ENCODE data around the gene GPR61. TPM values are rescaled to one million over a fixed set of nuclear protein-coding genes. Genes with fewer than 3 reads are reported as not detected.

GPR61 gene
- polyA plus RNA-seq, 1 donor, result 3.1 TPM

DNA sequence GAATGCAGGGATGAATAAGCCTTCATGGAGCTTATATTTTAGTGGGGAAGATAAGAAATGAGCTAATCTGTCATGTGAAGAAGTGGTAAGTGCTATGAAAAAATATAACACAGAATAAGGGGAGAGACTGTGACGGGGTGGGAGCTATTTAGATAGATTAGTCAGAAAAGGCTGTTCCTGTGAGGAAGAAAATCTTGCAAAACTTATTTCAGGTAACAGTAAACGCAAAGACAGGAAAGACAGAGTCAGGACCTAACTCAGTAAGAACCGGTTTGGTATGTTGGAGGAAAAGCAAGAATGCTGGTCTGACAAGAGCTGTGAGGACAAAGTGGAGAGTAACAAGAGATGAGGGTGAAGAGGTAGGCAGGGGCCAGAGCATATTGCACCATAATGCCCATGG lies 30.7 kb downstream of the GPR61 start:
- DNase-seq, result no peak

DNA sequence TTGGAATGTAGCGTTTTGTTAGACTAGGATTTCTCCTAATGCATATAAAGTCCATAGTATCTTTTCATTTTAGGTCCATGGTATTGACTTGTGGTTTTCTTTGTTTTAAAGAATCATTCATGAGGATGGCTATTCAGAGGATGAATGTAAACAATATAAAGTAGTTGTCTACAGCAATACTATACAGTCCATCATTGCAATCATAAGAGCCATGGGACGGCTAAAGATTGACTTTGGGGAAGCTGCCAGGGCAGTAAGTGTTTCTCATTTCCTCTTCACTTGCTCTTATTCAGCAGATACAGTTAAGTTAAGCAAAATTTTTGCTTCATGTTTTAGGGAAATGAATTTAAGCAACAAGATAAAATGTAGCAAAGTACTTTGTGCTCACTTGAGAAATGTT lies 34.1 kb downstream of the GPR61 start:
- DNase-seq, result no peak

DNA sequence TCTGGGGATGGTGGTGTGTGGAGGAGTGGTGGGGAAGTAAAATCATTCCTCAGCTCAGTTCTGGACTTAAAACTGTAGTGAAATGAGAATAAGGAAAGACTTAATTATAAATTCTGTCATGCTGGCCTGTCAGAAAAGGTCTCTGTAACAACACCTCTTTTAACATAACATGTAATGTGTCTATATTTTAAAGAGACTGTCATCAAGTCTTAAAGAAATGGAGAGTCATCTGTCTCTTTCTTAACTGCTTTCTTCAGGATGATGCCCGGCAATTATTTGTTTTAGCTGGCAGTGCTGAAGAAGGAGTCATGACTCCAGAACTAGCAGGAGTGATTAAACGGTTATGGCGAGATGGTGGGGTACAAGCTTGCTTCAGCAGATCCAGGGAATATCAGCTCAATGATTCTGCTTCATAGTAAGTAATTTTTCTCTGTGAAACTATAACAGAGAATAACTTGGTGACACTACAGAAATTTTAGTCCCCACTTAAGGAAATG lies 39.3 kb downstream of the GPR61 start:
- no peak for DNase-seq

DNA sequence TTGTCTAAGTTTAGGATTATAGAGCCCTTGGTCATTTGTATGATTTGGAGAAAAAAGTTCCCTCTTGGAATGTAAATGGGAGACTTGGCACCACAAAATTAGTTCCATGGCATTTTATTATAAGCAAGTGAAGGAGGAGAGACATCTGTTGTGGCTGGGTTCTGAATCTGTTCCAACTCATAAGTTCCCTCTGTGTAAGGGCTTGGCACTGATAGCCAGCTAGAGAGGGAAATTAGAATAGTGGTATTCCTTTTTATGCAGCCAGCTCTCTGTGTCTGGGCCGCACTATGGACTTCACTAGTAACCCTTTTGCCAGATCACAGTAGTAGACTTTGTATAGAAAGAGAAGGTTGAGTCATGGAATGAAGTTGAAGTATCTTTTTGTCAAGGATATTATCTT lies 39.8 kb downstream of the GPR61 start:
- DNase-seq, result peak; percentile 14

DNA sequence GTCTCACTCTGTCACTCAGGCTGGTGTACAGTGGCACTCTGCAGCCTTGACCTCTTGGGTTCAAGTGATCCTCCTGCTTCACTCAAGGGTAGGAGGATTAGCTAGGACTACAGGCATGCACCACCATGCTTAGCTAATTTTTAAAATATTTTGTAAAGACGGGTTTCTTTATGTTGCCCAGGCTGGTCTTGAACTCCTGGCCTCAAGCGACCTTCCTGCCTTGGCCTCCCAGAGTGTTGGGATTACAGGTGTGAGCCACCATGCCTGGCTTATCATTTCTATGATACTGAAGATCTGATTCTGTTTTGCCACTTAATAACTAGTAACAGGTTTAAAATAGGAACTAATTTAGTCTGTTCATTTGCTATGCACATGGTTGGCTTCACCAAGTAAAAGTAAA lies 42.3 kb downstream of the GPR61 start:
- no peak for DNase-seq

DNA sequence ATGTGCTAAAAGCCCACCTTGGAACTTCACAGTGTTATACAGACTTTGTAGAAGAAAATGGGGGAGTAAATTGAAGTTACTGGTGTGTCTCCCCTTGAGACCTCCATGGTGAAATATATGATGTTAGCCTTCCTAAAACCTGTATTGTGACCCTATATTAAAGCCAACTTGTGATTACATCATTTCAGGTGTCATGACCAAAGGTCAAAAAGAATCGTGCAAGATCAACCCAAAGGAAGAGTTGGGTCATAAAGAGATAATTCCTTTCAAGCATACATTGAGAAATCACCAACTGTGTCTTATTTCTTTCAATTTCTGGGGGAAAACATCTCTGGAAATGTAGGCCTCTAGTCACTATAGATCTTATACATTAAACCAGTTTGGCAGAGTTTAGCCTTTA lies 45.1 kb downstream of the GPR61 start:
- DNase-seq, result no peak

DNA sequence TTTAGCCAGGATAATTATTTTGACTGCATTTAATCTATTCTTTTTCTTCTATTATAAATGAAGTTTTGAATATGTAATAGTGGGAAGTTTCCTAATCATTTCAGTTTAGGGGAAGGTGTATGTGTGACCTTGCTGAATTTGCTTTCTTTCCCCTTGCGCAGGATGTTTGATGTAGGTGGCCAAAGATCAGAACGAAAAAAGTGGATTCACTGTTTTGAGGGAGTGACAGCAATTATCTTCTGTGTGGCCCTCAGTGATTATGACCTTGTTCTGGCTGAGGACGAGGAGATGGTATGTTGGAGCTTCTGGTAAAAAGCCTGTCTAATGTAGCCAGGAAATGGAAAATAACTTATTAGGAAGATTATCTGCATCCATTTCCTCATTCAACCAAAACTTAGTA lies 46.4 kb downstream of the GPR61 start:
- DNase-seq, result no peak

DNA sequence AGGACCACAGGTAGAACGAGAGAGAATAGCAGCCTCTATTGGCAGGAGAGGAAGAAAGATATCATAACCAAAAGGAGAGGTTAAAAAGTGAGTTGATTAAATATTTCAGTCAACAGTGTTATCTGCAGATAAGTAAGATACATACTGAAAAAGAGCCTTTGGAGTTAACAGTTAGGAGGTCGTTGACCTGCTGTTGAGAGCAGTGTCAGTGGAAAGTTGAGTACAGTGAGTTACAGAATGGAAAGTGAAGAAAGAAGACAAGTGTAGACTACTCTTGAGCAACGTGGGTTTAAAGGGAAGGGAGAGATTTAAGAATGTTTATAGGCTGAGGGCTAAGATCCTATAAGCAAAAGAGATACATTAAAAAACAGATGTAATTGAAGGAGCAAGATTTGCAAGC lies 49.5 kb downstream of the GPR61 start:
- no peak for DNase-seq

DNA sequence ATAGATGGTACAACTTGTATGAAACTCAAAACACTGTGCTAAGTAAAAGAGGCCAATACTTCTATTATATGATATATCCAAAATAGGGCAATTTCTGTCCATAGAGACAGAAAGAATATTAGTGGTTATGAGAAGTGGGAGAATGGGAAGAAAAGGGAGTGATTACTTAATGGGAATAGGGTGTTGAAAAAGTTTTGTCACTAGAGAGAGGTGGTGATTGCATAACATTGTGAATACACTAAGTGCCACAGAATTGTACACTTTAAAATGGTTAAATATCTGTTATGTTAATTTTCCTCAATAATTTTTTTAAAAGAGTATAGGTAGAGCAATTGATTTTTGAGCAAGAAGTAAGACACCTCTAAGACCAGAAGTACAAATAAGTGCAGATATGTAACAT lies 50.0 kb downstream of the GPR61 start:
- DNase-seq, result no peak

DNA sequence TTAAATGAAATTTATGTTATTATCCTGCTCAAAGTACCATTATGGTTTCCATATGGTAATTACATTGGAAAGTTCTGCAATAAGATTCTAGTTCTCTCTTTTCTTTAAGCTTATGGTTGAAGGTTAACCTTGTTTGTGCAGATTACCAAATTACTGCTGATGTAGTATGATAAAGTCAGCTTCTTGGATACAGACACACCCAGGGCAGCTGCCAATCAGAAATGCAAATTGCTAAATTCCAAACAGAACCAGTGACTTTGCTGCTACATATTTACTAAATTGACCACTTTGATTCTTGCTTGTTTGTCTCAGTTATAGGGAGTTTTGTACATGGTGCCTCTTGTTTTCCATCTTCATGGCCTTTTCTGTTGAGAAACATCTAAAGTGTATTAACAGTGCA lies 53.2 kb downstream of the GPR61 start:
- no peak for DNase-seq

DNA sequence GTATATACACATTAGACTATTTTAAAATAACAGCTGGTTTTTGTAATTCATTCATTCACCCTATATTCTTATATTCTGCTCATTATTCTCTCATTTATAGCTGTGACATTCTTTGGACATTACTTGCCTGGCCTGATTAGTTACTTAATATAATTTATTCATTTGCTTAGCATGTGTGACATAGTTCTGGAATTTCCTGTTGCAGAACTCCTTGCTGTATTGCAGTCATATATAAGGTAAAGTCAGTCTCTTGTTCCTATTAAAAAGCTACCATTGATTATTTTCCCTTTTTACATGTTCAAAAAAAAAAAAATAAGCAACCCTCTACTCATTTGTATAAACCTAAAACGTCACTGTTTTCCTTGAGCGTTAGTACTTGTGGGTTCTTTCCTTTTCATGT lies 55.9 kb downstream of the GPR61 start:
- DNase-seq, result no peak

Other genes starting within 250 kb of the GPR61 start
- gene MYBPHL, start 232.9 kb upstream of the GPR61 start, polyA plus RNA-seq (ENCODE audit: insufficient read length), result 0.94 TPM
- 32.9 TPM for gene SORT1, start 142.0 kb upstream of the GPR61 start, polyA plus RNA-seq (ENCODE audit: insufficient read length)
- 52.5 TPM for gene PSMA5, start 113.4 kb upstream of the GPR61 start, polyA plus RNA-seq (ENCODE audit: insufficient read length)
- 289 TPM for gene SYPL2, start 73.3 kb upstream of the GPR61 start, polyA plus RNA-seq (ENCODE audit: insufficient read length)
- 31.2 TPM for gene ATXN7L2, start 56.0 kb upstream of the GPR61 start, polyA plus RNA-seq (ENCODE audit: insufficient read length)
- 11.5 TPM for gene CYB561D1, start 45.8 kb upstream of the GPR61 start, polyA plus RNA-seq (ENCODE audit: insufficient read length)
- 14.8 TPM for gene AMIGO1, start 30.1 kb upstream of the GPR61 start, polyA plus RNA-seq (ENCODE audit: insufficient read length)
- 6.4 TPM for gene GNAI3, start 8.7 kb downstream of the GPR61 start, polyA plus RNA-seq (ENCODE audit: insufficient read length)
- gene GNAT2, start 79.7 kb downstream of the GPR61 start, polyA plus RNA-seq (ENCODE audit: insufficient read length), result not detected
- gene AMPD2, start 80.0 kb downstream of the GPR61 start, polyA plus RNA-seq (ENCODE audit: insufficient read length), result 27.6 TPM
- 19.4 TPM for gene GSTM4, start 116.2 kb downstream of the GPR61 start, polyA plus RNA-seq (ENCODE audit: insufficient read length)
- 157 TPM for gene GSTM2, start 128.2 kb downstream of the GPR61 start, polyA plus RNA-seq (ENCODE audit: insufficient read length)
- 50.6 TPM for gene GSTM1, start 147.9 kb downstream of the GPR61 start, polyA plus RNA-seq (ENCODE audit: insufficient read length)
- 19.8 TPM for gene GSTM5, start 172.4 kb downstream of the GPR61 start, polyA plus RNA-seq (ENCODE audit: insufficient read length)
- gene GSTM3, start 201.2 kb downstream of the GPR61 start, polyA plus RNA-seq (ENCODE audit: insufficient read length), result 34.4 TPM
- gene EPS8L3, start 224.1 kb downstream of the GPR61 start, polyA plus RNA-seq (ENCODE audit: insufficient read length), result 0.34 TPM

Measured in hindlimb muscle (tissue), 1 donor.